ENCODE data around the gene ANAPC15.
"Not testable (repeated sequence)": the region's sequence is repeated elsewhere in the genome, so short reads cannot be mapped to it uniquely, and the experiment has no call there.

The ANAPC15 gene

DNA sequence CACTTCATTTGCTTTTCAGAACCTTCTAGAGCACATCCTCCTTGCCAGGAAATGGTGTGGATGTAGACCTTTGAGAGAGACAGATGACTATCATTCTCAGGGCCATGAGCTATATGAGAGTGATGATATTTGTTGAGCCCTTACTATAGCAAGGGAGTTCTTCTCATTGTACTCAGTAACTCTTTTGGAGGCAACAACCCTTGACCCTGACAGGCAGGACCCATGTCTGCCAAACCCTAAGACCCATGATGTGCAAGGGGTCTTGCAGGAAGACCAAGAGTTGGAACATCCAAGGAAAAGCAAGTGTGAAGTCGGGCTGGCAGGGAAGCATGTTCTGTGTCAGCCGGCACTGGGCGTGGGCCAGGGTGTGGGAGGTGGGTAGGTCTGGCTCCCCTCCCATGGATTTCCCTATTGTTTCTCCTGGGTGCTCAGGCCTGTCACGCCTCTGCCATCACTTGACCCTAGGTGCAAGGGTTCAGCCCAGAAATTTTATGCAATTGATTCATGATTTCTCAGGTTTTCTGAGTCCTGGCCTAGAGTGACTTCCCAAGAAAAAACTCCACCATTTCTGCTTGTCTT, 24.3 kb upstream of the ANAPC15 start:
- no peak overlapping the region for H3K4me3 ChIP-seq (ENCODE audit: control insufficient read depth, low read depth, low read length)
- no peak for TF ChIP-seq CTCF (conservative IDR thresholded peaks at IDR 0.05; ENCODE audit: control insufficient read depth, insufficient read depth, low read depth, low read length)

GRCh38 chr11:72135891-72136683, 23.6 kb upstream of the ANAPC15 start:
- no peak overlapping the region for H3K4me3 ChIP-seq (ENCODE audit: control insufficient read depth, low read depth, low read length)
- TF ChIP-seq CTCF (conservative IDR thresholded peaks at IDR 0.05; ENCODE audit: control insufficient read depth, insufficient read depth, low read depth, low read length) = no peak
- DNase-seq (ENCODE audit: low read depth) = no peak

More for the DNA sequence above, 24.3 kb upstream of the ANAPC15 start:
- no peak for DNase-seq (ENCODE audit: low read depth)

- DNase-seq (ENCODE audit: low read depth); H3K4me3 ChIP-seq (ENCODE audit: control insufficient read depth, low read depth, low read length): not testable (repeated sequence)
Measured at GRCh38 chr11:72135473-72135872, 23.0 kb upstream of the ANAPC15 start, which contains the start of gene FOLR3. Gene FOLR3, plus strand, starts transcription at chr11:72135725. Its CDS starts 228 bp downstream, at chr11:72135953.

DNA sequence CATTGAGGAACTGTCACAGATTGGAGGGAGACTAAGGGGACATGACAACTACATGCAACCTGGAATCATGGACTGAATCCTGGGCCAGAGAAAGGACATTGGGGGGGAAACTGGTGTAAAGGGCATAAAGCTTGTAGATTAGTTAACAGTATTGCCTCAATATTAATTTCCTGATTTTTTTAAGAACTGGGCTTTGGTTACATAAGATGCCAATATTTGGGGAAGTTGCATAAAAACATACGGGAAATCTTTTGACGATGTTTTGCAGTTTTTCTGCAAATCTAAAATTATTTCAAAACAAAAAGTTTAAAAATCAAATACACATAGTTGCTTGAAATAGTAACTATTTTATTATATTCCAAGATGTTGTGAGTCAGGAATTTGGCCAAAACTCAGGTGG, 20.2 kb upstream of the ANAPC15 start:
- TF ChIP-seq CTCF (conservative IDR thresholded peaks at IDR 0.05; ENCODE audit: control insufficient read depth, insufficient read depth, low read depth, low read length) = no peak
- H3K4me3 ChIP-seq (ENCODE audit: control insufficient read depth, low read depth, low read length) = no peak overlapping the region
- DNase-seq (ENCODE audit: low read depth) = no peak

DNA sequence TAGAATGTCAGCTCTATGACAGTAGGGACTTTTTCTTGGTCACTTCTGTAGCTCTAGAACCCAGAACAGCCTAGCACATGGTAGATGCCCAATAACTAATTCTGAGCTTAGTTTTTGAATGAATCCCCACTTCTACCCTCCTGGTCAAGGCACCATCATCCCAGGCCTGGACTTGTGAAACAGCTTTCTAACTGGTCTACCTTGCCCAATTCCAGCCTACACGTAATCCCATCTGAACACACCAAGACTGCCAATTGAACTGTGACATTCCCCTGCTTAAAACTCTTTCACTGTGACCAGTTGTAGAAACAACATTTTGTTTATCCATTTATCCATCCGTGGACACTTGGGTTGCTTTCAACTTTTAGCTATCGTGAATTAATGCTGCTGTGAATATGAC, 16.9 kb upstream of the ANAPC15 start:
- no peak for DNase-seq (ENCODE audit: low read depth)
- no peak for TF ChIP-seq CTCF (conservative IDR thresholded peaks at IDR 0.05; ENCODE audit: control insufficient read depth, insufficient read depth, low read depth, low read length)
- no peak overlapping the region for H3K4me3 ChIP-seq (ENCODE audit: control insufficient read depth, low read depth, low read length)

DNA sequence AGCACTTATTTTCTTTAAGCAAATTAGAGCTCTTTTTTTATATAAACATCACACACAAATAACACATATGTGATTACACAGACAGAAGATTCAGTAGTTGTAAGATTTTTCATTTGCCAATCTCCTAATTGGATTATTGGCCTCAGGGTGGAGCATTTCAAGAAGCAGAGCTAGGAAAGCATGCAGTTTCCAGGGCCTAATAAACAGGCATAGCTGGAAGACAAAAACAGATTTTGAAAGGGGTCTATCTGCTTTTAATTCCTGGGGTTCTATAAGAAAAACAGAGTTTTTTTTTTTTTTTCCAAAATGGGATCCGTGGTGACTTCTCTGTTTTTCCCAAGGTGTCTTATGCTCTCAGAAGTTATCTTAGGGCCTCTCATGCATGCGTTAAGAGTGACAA, 15.4 kb upstream of the ANAPC15 start:
- TF ChIP-seq CTCF (conservative IDR thresholded peaks at IDR 0.05; ENCODE audit: control insufficient read depth, insufficient read depth, low read depth, low read length) = no peak
- no peak overlapping the region for H3K4me3 ChIP-seq (ENCODE audit: control insufficient read depth, low read depth, low read length)
- no peak for DNase-seq (ENCODE audit: low read depth)

- TF ChIP-seq CTCF (conservative IDR thresholded peaks at IDR 0.05; ENCODE audit: control insufficient read depth, insufficient read depth, low read depth, low read length) = no peak
- no peak overlapping the region for H3K4me3 ChIP-seq (ENCODE audit: control insufficient read depth, low read depth, low read length)
- no peak for DNase-seq (ENCODE audit: low read depth)
Measured at GRCh38 chr11:72125956-72126355, 13.5 kb upstream of the ANAPC15 start.

Measured in fibroblast of mammary gland (primary cell).